Stomach (tissue), 4 donors: ENCODE measurements around the gene ATP7B.

ENCODE experiments used
- EP300 ChIP-seq: sonication (generic); formaldehyde crosslinking; IDR thresholded peaks from one replicate; pipeline ENCODE4 v1.6.1; 2017; ENCODE audit warnings: antibody characterized with exemption
- POLR2A ChIP-seq, 4 donors: fragments of 450-650 bp; IDR thresholded peaks; one replicate each; pipeline ENCODE4 v1.6.1; 2016; ENCODE audit warnings: antibody characterized with exemption in 4 of 4, control low read depth in 2 of 4, mild to moderate bottlenecking in 1 of 4, moderate library complexity in 1 of 4
- TF ChIP-seq, protein P1 (sequence below), 7 experiments: fragments of 450-650 bp in 4 of 7; fragments of 200-600 bp in 3 of 7; sonication (generic) in 3 of 7; IDR thresholded peaks; one replicate each; pipeline ENCODE4 v1.5.1; 2016 to 2019; ENCODE audit warnings: antibody characterized with exemption in 7 of 7, control low read depth in 2 of 7, mild to moderate bottlenecking in 1 of 7

DNA sequence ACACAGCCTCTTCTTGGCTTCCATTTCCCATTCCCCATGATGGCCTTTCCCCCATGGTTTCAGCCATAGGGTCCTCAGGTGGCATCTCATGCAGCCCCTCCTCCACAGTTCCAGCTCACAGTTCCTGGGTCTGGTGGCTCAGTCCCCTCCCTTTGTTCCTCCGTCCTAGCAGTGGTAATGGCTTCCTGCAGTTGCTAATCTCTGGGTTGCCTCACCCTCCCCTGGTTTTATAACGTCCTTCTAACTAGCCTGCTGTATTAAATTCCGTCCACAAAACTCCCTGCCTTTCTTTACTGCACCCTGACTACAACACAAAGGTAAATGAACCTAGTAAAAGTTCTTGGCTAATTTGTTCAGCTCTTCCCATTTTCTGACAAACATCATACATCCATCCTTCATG is 118.6 kb downstream of the ATP7B start:
- no peak for TF ChIP-seq EP300
- TF ChIP-seq, protein P1, sequence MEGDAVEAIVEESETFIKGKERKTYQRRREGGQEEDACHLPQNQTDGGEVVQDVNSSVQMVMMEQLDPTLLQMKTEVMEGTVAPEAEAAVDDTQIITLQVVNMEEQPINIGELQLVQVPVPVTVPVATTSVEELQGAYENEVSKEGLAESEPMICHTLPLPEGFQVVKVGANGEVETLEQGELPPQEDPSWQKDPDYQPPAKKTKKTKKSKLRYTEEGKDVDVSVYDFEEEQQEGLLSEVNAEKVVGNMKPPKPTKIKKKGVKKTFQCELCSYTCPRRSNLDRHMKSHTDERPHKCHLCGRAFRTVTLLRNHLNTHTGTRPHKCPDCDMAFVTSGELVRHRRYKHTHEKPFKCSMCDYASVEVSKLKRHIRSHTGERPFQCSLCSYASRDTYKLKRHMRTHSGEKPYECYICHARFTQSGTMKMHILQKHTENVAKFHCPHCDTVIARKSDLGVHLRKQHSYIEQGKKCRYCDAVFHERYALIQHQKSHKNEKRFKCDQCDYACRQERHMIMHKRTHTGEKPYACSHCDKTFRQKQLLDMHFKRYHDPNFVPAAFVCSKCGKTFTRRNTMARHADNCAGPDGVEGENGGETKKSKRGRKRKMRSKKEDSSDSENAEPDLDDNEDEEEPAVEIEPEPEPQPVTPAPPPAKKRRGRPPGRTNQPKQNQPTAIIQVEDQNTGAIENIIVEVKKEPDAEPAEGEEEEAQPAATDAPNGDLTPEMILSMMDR (IDR thresholded peaks at IDR 0.05) = no peak
- TF ChIP-seq POLR2A (IDR thresholded peaks at IDR 0.05) = no peak
